Measurements from ENCODE around the gene DNAJC4.

The DNAJC4 gene

GRCh38 chr11:64210301-64211020, 19.9 kb upstream of the DNAJC4 start:
- H3K4me3 ChIP-seq (replicated peaks; ENCODE audit: low read depth, low read length): no peak overlapping the region
- no peaks in the 10 kb centered on the region for H3K27me3 ChIP-seq (replicated peaks; ENCODE audit: control insufficient read depth, insufficient read depth, low read length)
- TF ChIP-seq CTCF (IDR thresholded peaks at IDR 0.05; ENCODE audit: insufficient read depth, low read length, poor library complexity, severe bottlenecking): no peak
- peaks cover 32% of the 10 kb centered on the region for H3K36me3 ChIP-seq (ENCODE audit: control insufficient read depth, insufficient read depth, low read length)
- DNase-seq (ENCODE audit: extremely low read depth, insufficient read length): no peak

GRCh38 chr11:64211181-64211872, 19.0 kb upstream of the DNAJC4 start:
- TF ChIP-seq CTCF (IDR thresholded peaks at IDR 0.05; ENCODE audit: insufficient read depth, low read length, poor library complexity, severe bottlenecking): no peak
- Histone ChIP-seq H3K27me3 (replicated peaks; ENCODE audit: control insufficient read depth, insufficient read depth, low read length) (no peaks in the 10 kb centered on the region), H3K4me3 (replicated peaks; ENCODE audit: low read depth, low read length) (no peak overlapping the region), H3K36me3 (ENCODE audit: control insufficient read depth, insufficient read depth, low read length) (peaks cover 32% of the 10 kb centered on the region)
- DNase-seq (ENCODE audit: extremely low read depth, insufficient read length): no peak

GRCh38 chr11:64216879-64217278, 13.5 kb upstream of the DNAJC4 start:
- H3K4me3 ChIP-seq (replicated peaks; ENCODE audit: low read depth, low read length): no peak overlapping the region
- no peak for TF ChIP-seq CTCF (IDR thresholded peaks at IDR 0.05; ENCODE audit: insufficient read depth, low read length, poor library complexity, severe bottlenecking)
- H3K36me3 ChIP-seq (ENCODE audit: control insufficient read depth, insufficient read depth, low read length): peaks cover 36% of the 10 kb centered on the region
- no peak for DNase-seq (ENCODE audit: extremely low read depth, insufficient read length)
- H3K27me3 ChIP-seq (replicated peaks; ENCODE audit: control insufficient read depth, insufficient read depth, low read length): no peaks in the 10 kb centered on the region

GRCh38 chr11:64218628-64219353, 11.6 kb upstream of the DNAJC4 start:
- no peaks in the 10 kb centered on the region for H3K27me3 ChIP-seq (replicated peaks; ENCODE audit: control insufficient read depth, insufficient read depth, low read length)
- no peak for TF ChIP-seq CTCF (IDR thresholded peaks at IDR 0.05; ENCODE audit: insufficient read depth, low read length, poor library complexity, severe bottlenecking)
- no peak overlapping the region for H3K4me3 ChIP-seq (replicated peaks; ENCODE audit: low read depth, low read length)
- no peak for DNase-seq (ENCODE audit: extremely low read depth, insufficient read length)
- H3K36me3 ChIP-seq (ENCODE audit: control insufficient read depth, insufficient read depth, low read length): peaks cover 37% of the 10 kb centered on the region

- no peak for DNase-seq (ENCODE audit: extremely low read depth, insufficient read length)
- no peaks in the 10 kb centered on the region for H3K27me3 ChIP-seq (replicated peaks; ENCODE audit: control insufficient read depth, insufficient read depth, low read length)
- peaks cover 43% of the 10 kb centered on the region for H3K36me3 ChIP-seq (ENCODE audit: control insufficient read depth, insufficient read depth, low read length)
- no peak overlapping the region for H3K4me3 ChIP-seq (replicated peaks; ENCODE audit: low read depth, low read length)
- no peak for TF ChIP-seq CTCF (IDR thresholded peaks at IDR 0.05; ENCODE audit: insufficient read depth, low read length, poor library complexity, severe bottlenecking)
Measured at GRCh38 chr11:64219354-64219684, 11.0 kb upstream of the DNAJC4 start.

Data from GM06990 (cell line).